ENCODE data around the gene BNC1. TPM values are rescaled to one million over a fixed set of nuclear protein-coding genes. Genes with fewer than 3 reads are reported as not detected.

The BNC1 gene
- total and polyA plus RNA-seq, 8 donors = 0.15 to 1.6 (median 0.97) TPM

DNA sequence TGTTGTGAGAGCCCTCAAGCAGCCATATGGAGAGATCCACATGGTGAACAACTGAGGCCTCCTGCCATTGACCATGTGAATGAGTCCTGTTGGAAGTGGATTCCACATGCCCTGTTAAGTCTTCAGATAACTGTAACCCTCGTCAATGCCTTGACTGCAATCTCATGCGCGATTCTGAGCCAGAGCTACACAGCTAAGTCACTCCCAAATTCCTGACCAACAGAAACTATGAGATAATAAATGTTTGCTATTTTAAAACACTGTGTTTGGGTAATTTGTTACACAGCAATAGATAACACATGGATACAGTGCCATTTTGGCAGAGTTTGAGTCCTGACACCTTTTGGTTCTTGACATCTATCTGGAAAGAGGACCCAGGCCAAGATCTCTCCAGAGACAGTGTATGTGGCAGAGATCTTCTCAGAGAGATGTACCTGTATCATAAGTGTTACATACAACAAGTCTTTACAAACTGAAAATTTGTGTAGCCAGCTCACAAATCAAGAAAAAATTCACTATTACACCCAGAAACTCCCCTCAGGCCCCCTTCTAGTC lies 34.5 kb upstream of the BNC1 start:
- H3K9me3 ChIP-seq = no peaks in the 10 kb centered on the region
- DNase-seq (no peak), ATAC-seq (no peak)
- TF ChIP-seq, protein P1, sequence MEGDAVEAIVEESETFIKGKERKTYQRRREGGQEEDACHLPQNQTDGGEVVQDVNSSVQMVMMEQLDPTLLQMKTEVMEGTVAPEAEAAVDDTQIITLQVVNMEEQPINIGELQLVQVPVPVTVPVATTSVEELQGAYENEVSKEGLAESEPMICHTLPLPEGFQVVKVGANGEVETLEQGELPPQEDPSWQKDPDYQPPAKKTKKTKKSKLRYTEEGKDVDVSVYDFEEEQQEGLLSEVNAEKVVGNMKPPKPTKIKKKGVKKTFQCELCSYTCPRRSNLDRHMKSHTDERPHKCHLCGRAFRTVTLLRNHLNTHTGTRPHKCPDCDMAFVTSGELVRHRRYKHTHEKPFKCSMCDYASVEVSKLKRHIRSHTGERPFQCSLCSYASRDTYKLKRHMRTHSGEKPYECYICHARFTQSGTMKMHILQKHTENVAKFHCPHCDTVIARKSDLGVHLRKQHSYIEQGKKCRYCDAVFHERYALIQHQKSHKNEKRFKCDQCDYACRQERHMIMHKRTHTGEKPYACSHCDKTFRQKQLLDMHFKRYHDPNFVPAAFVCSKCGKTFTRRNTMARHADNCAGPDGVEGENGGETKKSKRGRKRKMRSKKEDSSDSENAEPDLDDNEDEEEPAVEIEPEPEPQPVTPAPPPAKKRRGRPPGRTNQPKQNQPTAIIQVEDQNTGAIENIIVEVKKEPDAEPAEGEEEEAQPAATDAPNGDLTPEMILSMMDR (IDR thresholded peaks at IDR 0.05) = no peak
- intact Hi-C loops (cut with DNase I) = no loop called here
- H3K4me3 ChIP-seq = no peak overlapping the region
- H3K27me3 ChIP-seq = no peaks in the 10 kb centered on the region
- no peaks in the 10 kb centered on the region for H3K36me3 ChIP-seq
- no peak overlapping the region for H3K27ac ChIP-seq
- no peaks in the 10 kb centered on the region for H3K4me1 ChIP-seq

DNA sequence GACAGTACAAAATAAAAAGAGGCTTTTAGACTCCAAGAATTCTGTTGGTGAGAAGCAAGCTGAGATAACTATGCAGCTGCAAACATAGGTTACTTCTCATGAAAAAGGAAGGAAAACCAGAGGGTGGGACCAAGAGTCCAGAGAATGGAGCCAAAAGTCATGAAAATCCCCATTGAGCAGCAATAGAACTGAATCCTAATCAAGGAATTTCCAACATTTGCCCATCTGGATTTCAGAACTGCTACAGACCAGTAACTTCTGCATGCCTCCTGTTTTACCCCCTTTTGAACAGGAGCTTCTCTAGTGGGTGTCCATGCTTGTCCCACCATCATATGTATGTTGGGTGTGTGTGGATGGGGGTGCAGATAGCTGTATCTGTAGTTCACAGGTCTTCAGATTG lies 33.6 kb upstream of the BNC1 start:
- Histone ChIP-seq H3K4me1 (no peaks in the 10 kb centered on the region), H3K4me3 (no peak overlapping the region), H3K36me3 (no peaks in the 10 kb centered on the region), H3K27ac (no peak overlapping the region), H3K9me3 (no peaks in the 10 kb centered on the region), H3K27me3 (no peaks in the 10 kb centered on the region)
- DNase-seq = no peak
- no peak for ATAC-seq
- intact Hi-C loops (cut with DNase I) = no loop called here
- TF ChIP-seq, protein P1 (IDR thresholded peaks at IDR 0.05) = no peak

DNA sequence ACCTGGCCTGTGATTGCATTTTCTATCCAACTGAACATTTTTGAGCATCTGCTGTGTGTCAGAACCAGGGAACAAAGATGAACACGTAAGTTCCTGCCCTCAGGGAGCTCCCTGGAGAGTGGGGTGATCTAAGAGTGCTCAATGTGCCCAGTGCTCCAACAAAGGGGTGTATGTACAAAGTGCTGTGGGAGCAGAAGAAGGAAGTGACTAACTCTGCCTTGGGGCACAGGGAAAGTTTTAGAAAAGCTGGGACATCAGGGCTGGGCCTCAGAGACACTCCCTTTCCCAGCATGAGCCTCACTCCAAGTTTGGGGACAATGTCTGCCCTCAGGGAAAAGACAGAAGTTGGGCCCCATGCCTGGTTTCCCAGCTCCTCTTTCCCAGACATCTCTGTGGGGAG lies 27.6 kb upstream of the BNC1 start:
- Histone ChIP-seq H3K27me3 (no peaks in the 10 kb centered on the region), H3K36me3 (no peaks in the 10 kb centered on the region), H3K4me1 (no peaks in the 10 kb centered on the region), H3K27ac (no peak overlapping the region), H3K4me3 (no peak overlapping the region), H3K9me3 (no peaks in the 10 kb centered on the region)
- DNase-seq (no peak), ATAC-seq (no peak)
- intact Hi-C loops (cut with DNase I) = no loop called here
- TF ChIP-seq, protein P1 (IDR thresholded peaks at IDR 0.05) = no peak

DNA sequence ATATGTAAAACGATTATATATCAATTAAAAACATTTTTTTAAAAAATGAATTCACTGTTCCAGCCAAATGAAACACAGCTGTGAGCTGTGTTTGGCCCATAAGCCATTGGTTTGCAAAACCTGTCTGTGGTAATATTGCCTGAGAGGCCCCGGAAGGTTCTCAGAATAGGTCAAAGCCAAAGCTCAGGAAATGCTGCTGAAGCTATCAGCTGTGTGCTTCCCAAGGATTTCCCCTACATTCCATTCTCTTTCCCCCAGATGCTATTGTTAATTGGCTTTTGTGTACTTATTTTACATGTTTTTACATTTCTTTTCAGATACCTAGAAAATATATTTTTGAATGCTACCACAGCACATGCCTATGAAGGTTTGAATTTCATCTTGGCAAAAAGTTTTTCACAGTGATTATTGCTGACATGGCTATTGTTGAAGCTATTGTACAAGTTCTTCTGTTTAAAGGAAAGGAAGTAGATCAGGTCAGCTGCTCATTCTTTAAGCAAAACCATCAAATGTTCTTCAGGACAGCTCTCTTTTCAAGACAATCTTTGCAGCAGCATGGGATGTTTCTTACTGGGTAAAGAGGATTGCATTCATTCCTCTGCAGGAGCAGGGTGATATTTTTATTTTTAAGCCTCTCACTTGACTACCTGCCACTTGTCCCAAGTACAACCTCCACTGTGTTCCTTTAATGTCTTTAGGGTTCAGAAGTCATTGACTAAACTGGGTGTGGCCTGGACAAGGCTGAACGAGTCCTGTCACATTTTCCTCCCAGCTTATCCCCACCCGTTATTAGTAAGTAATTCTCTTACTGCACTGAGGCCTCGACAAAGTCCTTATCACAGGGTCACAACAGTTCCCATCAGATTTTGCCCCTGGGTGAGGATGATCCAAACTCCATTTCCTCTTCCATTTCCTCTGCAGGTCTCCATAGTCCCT lies 26.3 kb upstream of the BNC1 start:
- H3K27me3 ChIP-seq = peaks cover 0 to 4% of the 10 kb centered on the region in 2 donors
- DNase-seq = no peak
- intact Hi-C loops (cut with DNase I) = no loop called here
- ATAC-seq = peak; percentile 52
- no peaks in the 10 kb centered on the region for H3K4me1 ChIP-seq
- H3K27ac ChIP-seq = no peak overlapping the region
- no peak overlapping the region for H3K4me3 ChIP-seq
- H3K36me3 ChIP-seq = no peaks in the 10 kb centered on the region
- no peaks in the 10 kb centered on the region for H3K9me3 ChIP-seq
- TF ChIP-seq, protein P1 (IDR thresholded peaks at IDR 0.05) = no peak

DNA sequence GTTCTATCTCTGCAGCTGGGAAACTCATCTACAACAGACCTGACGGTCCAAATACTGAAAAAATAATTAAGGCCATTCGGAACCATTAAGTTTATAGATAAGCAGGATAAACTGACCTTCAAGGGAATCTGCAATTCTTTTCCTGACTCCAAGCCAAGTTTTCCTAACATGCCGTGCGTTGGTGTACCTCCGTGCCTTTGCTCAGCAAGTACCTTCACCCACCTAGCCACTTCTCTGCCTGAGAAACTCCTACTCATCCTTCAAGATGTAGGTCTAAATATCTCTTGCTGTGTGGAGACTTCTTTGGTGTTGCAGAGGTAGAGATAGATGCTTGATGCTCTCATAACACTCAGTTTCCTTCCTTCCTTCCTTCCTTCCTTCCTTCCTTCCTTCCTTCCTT lies 24.2 kb upstream of the BNC1 start:
- Histone ChIP-seq H3K27ac (no peak overlapping the region), H3K4me3 (no peak overlapping the region), H3K9me3 (no peaks in the 10 kb centered on the region), H3K36me3 (no peaks in the 10 kb centered on the region), H3K4me1 (no peaks in the 10 kb centered on the region), H3K27me3 (peaks cover 0 to 19% of the 10 kb centered on the region in 2 donors)
- intact Hi-C loops (cut with DNase I) = no loop called here
- DNase-seq = no peak
- TF ChIP-seq, protein P1 (IDR thresholded peaks at IDR 0.05) = no peak
- ATAC-seq = no peak
